Measurements from ENCODE around the gene ISLR2.
"Not testable (repeated sequence)": the region's sequence is repeated elsewhere in the genome, so short reads cannot be mapped to it uniquely, and the experiment has no call there.

The ISLR2 gene, protein sequence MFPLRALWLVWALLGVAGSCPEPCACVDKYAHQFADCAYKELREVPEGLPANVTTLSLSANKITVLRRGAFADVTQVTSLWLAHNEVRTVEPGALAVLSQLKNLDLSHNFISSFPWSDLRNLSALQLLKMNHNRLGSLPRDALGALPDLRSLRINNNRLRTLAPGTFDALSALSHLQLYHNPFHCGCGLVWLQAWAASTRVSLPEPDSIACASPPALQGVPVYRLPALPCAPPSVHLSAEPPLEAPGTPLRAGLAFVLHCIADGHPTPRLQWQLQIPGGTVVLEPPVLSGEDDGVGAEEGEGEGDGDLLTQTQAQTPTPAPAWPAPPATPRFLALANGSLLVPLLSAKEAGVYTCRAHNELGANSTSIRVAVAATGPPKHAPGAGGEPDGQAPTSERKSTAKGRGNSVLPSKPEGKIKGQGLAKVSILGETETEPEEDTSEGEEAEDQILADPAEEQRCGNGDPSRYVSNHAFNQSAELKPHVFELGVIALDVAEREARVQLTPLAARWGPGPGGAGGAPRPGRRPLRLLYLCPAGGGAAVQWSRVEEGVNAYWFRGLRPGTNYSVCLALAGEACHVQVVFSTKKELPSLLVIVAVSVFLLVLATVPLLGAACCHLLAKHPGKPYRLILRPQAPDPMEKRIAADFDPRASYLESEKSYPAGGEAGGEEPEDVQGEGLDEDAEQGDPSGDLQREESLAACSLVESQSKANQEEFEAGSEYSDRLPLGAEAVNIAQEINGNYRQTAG

DNA sequence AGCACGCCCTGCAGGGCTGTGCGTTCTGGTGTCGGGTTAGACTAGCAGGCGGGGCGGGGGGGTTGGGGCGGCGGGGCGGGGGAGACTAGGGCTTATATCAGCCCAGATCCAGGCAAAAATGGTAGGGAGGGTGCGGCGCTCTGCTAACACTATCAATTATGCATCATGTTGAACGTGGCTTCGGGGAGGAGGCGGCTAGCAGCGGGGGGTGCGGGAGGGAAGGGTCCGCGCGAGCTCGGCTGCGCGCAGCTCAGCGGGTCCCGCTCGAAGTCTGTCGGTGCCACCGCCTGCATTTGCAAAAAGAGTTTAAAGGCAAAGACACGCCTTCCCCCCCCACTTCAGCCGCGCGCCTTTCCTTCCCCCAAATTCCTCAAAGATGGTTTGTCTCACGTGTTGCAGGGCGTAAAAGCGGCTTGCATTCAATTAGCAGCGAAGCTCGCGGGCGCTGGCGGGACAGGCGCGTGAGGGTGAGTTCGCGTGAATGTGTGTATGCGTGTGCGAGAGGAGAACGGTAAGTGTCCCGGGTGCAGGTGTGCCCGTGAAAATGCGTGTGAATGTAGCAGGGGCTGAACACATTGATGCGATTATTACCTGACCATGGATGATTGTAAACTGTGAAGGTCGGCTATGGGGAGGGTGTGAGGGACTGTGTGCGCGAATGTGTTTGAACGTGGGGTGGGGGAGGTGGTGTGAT is at the start of gene ISLR2:
Gene ISLR2, plus strand, starts transcription at position 432 of the 694 bp plus-strand sequence. CDS start 2,169 bp downstream, outside the sequence.
- H3K4me3 Mint-ChIP-seq, result no peak within 1 kb of the TSS
- peak within 1 kb of the TSS; percentile 35 for H3K27ac Mint-ChIP-seq
- no peak for ATAC-seq
- DNase-seq, result peak; percentile 8
- H3K4me1 Mint-ChIP-seq, result peaks cover 29% of the 10 kb centered on the region
- H3K9me3 Mint-ChIP-seq, result no peaks in the 10 kb centered on the region
- no peaks in the 10 kb centered on the region for H3K36me3 Mint-ChIP-seq (ENCODE audit: low read depth)
- H3K27me3 Mint-ChIP-seq, result peaks cover 83% of the 10 kb centered on the region

DNA sequence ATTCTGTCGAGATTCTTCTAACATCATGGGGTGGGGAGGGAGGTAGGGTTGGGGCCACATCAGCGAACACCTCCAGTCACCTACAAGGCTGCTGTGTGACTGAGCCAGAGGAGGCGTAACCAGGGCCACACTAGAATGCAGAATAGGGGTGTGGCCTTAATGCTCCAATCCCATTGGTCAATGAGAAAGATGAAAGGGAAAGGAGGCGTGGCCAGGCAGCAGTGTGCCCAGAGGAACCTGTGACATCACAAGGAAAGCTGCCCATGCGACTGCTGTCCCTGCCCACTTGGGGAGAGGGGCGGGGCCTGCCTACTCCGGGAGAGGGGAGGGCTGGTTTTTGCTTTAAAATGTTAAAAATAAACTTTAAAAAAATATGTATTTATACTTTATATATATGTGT is 47.9 kb upstream of the ISLR2 start, which contains the start of gene GOLGA6A:
Gene GOLGA6A, minus strand, starts transcription at position 101 of the 400 bp plus-strand sequence. Its CDS starts 41 bp downstream, at position 60.
- H3K27me3 Mint-ChIP-seq, H3K4me3 Mint-ChIP-seq: not testable (repeated sequence)

DNA sequence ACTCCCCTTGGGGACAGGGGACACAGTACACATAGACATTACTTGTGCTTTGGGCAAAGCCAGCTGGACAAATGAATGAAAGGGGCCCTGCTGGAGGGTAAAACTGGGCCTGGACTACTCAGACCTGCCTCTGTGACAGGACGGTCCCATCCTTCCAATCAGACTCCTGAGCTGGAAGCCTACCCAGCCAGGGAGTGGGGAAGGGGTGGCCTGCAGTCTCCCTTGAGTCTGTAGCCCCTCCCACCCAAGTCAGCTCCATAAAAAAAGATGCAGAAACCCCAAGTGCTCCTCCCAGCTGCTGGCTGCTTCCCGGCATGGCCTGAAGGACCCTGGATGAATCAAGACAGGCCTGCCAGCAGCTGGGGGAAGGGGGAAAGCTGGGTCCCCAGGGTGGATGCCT is 35.8 kb upstream of the ISLR2 start:
- not testable (repeated sequence) for ATAC-seq; H3K36me3 Mint-ChIP-seq (ENCODE audit: low read depth); H3K4me3 Mint-ChIP-seq; H3K27ac Mint-ChIP-seq; H3K27me3 Mint-ChIP-seq; H3K9me3 Mint-ChIP-seq; DNase-seq; H3K4me1 Mint-ChIP-seq

More for the DNA sequence above, 47.9 kb upstream of the ISLR2 start, which contains the start of gene GOLGA6A:
- not testable (repeated sequence) for H3K4me1 Mint-ChIP-seq; H3K9me3 Mint-ChIP-seq; DNase-seq; H3K27ac Mint-ChIP-seq; H3K36me3 Mint-ChIP-seq (ENCODE audit: low read depth); ATAC-seq

DNA sequence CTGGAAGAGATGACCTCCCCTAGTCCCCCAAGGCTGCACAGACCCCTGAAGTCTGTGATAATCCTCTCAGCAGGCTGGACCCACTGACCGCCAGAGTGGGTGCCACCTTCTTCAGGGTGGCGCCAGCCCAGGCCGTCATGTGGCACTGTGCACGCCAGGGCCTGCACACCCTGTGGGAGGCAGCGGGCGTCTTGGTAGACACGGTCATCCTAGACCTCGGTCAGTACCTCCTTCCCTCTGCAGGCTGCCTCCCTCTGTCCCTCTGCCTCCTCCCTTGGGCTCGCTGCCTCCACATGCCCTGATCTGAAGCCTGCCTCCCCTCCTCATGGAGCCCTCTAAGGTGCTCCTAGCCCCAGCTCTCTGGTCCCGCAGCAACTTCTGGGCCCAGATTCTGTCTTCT is 34.8 kb upstream of the ISLR2 start:
- not testable (repeated sequence) for H3K27me3 Mint-ChIP-seq; ATAC-seq; H3K36me3 Mint-ChIP-seq (ENCODE audit: low read depth); H3K27ac Mint-ChIP-seq; H3K4me1 Mint-ChIP-seq; H3K4me3 Mint-ChIP-seq; DNase-seq; H3K9me3 Mint-ChIP-seq

DNA sequence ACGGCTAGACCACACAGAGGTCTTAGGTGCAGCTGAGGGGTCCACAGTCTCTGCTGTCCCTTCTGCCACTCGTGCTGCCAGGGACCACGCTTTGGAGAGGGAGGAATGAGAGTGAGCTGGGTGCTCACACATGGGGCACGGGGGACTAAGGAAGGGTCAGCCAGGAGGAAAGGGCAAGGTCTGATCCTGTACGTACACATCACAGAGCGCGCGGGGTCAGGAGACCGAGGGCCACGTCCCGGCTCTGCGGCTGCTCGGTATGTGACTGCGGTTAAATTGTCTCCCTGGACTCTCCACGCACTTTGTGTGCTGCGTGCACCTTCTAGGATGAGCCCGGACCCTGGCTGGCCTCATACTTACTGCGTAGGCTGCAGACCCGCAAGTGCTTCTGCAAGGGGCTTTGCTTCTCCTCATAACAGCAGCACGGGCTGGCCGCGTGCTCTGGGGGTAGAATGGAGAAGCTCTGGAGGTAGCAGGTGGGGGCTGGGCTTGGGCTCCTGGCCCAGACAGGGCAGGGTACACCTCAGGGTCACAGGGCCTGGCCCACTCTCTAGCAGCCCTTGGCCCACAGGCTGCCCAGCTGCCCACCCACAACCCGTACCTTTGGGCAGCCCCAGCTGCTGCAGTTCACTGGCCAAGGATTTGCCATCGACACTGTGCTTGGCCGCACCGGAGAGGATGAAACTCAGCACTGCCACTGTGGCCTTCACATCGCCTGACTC is 33.5 kb upstream of the ISLR2 start:
- H3K4me1 Mint-ChIP-seq; H3K4me3 Mint-ChIP-seq; DNase-seq; H3K36me3 Mint-ChIP-seq (ENCODE audit: low read depth); H3K27ac Mint-ChIP-seq; ATAC-seq; H3K9me3 Mint-ChIP-seq; H3K27me3 Mint-ChIP-seq: not testable (repeated sequence)

DNA sequence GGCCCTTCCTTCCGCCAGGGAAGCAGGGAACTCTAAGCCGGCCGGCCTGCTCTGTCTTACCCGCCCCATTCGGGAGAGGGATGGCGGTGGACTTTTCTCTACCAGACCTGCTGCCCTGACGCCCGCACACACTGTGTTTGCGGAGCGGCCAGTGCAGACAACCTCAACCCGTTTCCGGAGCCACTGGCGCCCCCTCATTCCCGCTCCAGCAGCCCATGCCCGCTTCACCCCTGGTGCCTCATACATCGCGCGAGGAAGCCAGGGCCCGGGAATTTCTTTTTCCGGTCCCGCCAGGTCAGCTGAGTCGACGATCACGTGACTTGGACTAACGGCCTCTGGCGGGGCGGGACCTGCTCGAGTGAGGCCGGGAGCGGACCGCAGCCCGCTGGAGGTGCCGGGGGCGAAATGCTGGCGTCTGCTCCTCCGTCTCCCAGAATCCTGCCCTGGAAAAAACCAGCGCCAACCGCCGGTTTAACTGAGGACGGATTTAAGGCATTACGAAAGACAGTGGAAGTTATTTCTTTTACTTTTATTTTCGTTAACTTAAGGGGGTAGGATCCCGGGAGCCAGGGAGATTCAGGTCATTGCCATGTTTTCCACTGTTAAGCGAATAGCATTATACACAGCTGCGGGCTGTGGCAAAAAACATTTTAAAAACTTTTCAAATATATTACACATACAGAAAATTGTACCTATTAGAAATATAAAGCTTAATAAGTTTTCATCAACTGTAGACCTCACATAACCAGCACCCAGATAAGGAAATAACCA is 30.2 kb upstream of the ISLR2 start:
- DNase-seq, result peak; percentile 80
- H3K4me1 Mint-ChIP-seq; H3K36me3 Mint-ChIP-seq (ENCODE audit: low read depth); H3K27me3 Mint-ChIP-seq; H3K9me3 Mint-ChIP-seq: not testable (repeated sequence)
- Mint-ChIP-seq H3K27ac (peak overlapping the region; percentile 89), H3K4me3 (peak overlapping the region; percentile 86)
- ATAC-seq, result peak; percentile 73

DNA sequence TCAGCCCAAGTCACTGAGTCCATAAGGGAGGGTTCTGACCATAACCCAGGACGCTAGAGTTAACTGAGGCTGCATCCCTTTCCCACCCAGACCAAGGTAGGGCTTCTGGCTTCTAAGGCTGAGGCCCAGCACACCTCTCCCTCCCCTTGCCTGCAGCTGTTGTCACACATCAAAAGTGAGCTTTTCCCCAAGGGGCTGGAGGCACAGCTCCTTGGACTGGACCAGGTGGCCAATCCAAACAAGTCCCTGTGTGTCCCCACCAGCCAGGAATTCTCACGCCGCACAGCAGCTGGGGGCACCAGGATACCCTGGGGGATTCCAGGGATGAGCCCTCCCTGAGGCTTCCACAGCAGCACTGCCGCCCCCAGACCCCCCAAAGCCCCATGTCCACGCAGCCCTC is 22.3 kb upstream of the ISLR2 start:
- no peak for DNase-seq
- no peaks in the 10 kb centered on the region for H3K9me3 Mint-ChIP-seq
- no peak overlapping the region for H3K4me3 Mint-ChIP-seq
- peaks cover 4% of the 10 kb centered on the region for H3K27me3 Mint-ChIP-seq
- no peak for ATAC-seq
- no peak overlapping the region for H3K27ac Mint-ChIP-seq
- H3K36me3 Mint-ChIP-seq (ENCODE audit: low read depth), result no peaks in the 10 kb centered on the region
- H3K4me1 Mint-ChIP-seq, result no peaks in the 10 kb centered on the region

DNA sequence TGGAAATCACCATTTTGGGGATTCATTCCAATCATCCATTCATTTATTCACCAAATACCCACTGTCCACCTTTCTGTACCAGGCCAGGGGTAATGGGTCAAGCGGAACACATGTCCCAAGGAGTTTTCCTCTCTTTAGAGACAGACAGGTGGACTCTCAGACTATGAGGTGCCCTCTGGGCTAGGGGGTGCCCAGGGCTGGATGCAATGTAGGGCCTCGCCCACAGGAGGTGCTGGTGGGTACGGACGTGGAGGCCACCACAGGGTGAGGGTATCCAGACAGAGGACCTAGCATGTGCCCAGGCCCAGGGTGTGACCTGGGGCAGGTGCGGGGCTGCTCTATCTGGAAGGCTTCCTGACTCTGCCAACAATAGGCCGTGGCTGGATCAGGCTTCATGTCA is 21.8 kb upstream of the ISLR2 start:
- ATAC-seq; H3K27me3 Mint-ChIP-seq; H3K27ac Mint-ChIP-seq; DNase-seq; H3K9me3 Mint-ChIP-seq; H3K4me1 Mint-ChIP-seq; H3K4me3 Mint-ChIP-seq; H3K36me3 Mint-ChIP-seq (ENCODE audit: low read depth): not testable (repeated sequence)

DNA sequence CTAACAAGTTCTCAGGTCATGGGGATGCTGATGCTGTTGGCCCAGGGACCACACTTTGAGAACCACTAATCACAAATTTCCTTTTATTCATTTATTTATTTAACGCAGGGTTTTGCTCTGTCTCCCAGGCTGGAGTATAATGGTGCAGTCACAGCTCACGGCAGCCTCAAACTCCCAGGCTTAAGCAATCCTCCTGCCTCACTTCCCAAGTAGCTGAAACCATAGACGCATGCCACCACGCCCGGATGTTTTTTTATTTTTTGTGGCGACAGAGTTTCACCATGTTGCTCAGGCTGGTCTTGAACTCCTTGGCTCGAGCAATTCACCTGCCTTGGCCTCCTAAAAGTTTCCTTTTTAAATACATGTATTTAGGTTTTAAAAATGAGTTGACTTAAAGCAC is 20.7 kb upstream of the ISLR2 start:
- H3K36me3 Mint-ChIP-seq (ENCODE audit: low read depth), result no peaks in the 10 kb centered on the region

DNA sequence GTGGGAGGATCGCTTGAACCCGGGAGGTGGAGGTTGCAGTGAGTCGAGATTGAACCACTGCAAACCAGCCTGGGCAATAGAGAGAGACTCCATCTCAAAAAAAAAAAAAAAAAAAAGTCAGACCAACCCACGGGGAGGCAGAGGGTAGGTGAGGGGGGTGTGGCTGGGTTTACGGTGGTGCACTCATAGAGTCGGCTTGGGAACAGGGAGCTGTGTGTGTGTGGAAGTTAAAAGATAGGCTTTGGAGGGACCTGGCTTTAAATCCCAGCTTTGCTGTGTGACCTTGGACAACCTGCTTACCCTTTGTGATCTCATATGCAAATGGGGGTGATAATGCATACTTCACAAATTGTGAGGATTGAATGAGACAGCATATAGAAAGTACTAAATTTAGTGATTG is 10.0 kb upstream of the ISLR2 start:
- Mint-ChIP-seq H3K27me3 (peaks cover 12% of the 10 kb centered on the region), H3K36me3 (ENCODE audit: low read depth) (no peaks in the 10 kb centered on the region), H3K4me3 (no peak overlapping the region), H3K9me3 (no peaks in the 10 kb centered on the region), H3K27ac (no peak overlapping the region), H3K4me1 (peaks cover 3% of the 10 kb centered on the region)
- DNase-seq, result no peak
- ATAC-seq, result no peak

More for the DNA sequence above, 20.7 kb upstream of the ISLR2 start:
- no peaks in the 10 kb centered on the region for H3K9me3 Mint-ChIP-seq
- H3K27me3 Mint-ChIP-seq, result peaks cover 4% of the 10 kb centered on the region
- ATAC-seq (no peak), DNase-seq (no peak)
- no peak overlapping the region for H3K27ac Mint-ChIP-seq
- H3K4me1 Mint-ChIP-seq, result no peaks in the 10 kb centered on the region
- no peak overlapping the region for H3K4me3 Mint-ChIP-seq

DNA sequence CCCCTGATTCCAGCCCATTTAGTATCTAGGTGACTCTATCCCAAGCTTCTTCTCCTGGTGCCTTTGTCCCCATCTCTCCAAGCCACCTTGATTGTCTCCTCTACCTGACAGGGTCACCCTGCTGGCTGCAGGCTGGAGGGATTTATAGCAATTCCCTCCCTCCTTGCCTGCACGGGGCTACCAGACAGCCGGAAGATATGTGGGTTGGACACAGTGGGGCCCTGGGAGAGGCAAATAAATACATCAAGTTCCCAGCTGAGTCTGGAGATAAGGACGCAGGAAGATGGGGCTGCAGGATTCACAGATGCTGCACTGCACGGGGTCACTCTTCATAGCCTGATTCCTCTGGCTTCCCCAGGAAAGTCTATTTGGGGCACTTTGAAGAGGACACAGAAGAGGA is 9.3 kb upstream of the ISLR2 start:
- H3K27me3 Mint-ChIP-seq, result peaks cover 12% of the 10 kb centered on the region
- no peak overlapping the region for H3K27ac Mint-ChIP-seq
- DNase-seq (no peak), ATAC-seq (no peak)
- H3K4me3 Mint-ChIP-seq, result no peak overlapping the region
- peaks cover 3% of the 10 kb centered on the region for H3K4me1 Mint-ChIP-seq
- H3K9me3 Mint-ChIP-seq, result no peaks in the 10 kb centered on the region
- H3K36me3 Mint-ChIP-seq (ENCODE audit: low read depth), result no peaks in the 10 kb centered on the region

DNA sequence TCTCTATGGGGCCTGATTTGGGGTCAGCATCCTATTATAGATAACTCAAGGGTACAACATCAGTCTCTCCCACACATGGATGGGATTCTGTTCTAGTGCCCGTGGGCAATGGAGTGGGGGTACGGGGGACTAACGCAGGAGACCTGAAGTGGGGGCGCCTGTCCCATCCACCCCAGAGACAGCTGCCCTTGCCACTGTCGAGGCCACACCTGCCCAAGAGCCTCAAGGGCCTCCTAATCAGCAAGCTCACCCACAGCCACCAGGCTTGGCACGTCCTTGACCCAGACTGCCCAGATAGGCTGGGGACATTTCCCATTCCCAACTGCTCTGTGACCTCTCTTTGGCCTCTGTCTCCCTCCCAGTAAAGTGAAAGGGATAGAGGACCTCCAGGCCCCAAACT is 8.5 kb upstream of the ISLR2 start:
- peaks cover 3% of the 10 kb centered on the region for H3K4me1 Mint-ChIP-seq
- H3K27ac Mint-ChIP-seq, result no peak overlapping the region
- H3K9me3 Mint-ChIP-seq, result no peaks in the 10 kb centered on the region
- H3K27me3 Mint-ChIP-seq, result peaks cover 16% of the 10 kb centered on the region
- no peaks in the 10 kb centered on the region for H3K36me3 Mint-ChIP-seq (ENCODE audit: low read depth)
- no peak overlapping the region for H3K4me3 Mint-ChIP-seq
- ATAC-seq (no peak), DNase-seq (no peak)

DNA sequence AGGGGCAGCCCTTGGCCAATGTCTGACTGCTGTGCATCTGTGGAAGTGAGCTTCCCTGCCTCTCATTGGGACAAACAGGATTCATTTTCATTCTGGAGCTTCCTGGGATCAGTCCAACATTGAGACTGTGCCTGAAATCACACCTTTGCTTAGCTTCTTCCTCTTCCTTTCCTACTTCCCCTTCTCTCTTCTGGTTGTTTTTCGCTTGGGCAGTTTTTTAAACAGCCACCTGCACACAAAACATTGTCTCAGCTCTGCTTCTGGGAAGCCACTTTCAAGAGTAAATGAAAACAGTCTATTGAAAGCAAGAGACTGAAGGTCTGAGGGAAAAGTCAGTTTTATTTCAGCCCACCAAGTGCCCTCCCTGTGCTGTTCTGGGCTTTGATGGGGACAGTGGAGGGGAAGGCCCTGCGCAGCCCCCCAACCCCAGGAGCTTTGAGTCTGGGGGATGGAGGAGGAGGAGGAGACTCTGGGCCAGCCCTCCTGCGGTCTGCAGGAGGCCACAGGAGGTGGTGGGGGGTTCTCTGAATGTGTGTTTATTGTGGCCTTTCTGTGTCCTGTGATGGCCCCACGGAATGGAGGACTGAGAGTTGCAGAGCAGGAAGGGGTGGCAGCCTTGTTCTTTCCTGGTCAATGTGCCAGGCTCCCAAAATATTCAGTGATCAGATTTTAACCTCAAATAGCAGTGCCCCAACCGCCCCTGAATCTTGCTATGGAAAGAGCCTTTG is 7.8 kb upstream of the ISLR2 start:
- peaks cover 23% of the 10 kb centered on the region for H3K27me3 Mint-ChIP-seq
- H3K27ac Mint-ChIP-seq, result no peak overlapping the region
- H3K4me1 Mint-ChIP-seq, result peaks cover 3% of the 10 kb centered on the region
- ATAC-seq (no peak), DNase-seq (no peak)
- no peaks in the 10 kb centered on the region for H3K9me3 Mint-ChIP-seq
- no peaks in the 10 kb centered on the region for H3K36me3 Mint-ChIP-seq (ENCODE audit: low read depth)
- H3K4me3 Mint-ChIP-seq, result no peak overlapping the region

Data from activated naive CD8-positive, alpha-beta T cell treated with anti-CD3 and anti-CD28 coated beads, Interleukin-2, amount 50 U/mL, for 24 hours (primary cell).